Fibroblast of lung (primary cell): Measurements from ENCODE around the gene AATF. TPM values are rescaled to one million over a fixed set of nuclear protein-coding genes. Genes with fewer than 3 reads are reported as not detected.

ENCODE experiments used
- DNase-seq, 2 donors: peaks; one replicate each; pipeline versions ENCODE4 v3.0.0 to v3.0.0-alpha.2; 2010; ENCODE audit warnings: low read depth in 2 of 2
- H2AFZ ChIP-seq: 2 replicates; pipeline ENCODE4 v1.5.1; 2012; ENCODE audit warnings: low read length, control low read depth, inconsistent platforms
- H3K27ac ChIP-seq: 2 replicates; pipeline ENCODE4 v1.5.1; 2011; ENCODE audit warnings: low read length, control low read depth; ENCODE audit not compliant: insufficient read depth
- H3K27me3 ChIP-seq: 2 replicates; pipeline ENCODE4 v1.5.1; 2011; ENCODE audit warnings: mild to moderate bottlenecking, low read length; ENCODE audit not compliant: control insufficient read depth, insufficient read depth
- H3K36me3 ChIP-seq: 2 replicates; pipeline ENCODE4 v1.5.1; 2011; ENCODE audit warnings: low read length; ENCODE audit not compliant: control insufficient read depth, insufficient read depth
- H3K4me1 ChIP-seq: 2 replicates; pipeline ENCODE4 v1.5.1; 2011; ENCODE audit warnings: low read length; ENCODE audit not compliant: control insufficient read depth, insufficient read depth; ENCODE audit errors: extremely low read depth
- H3K4me2 ChIP-seq: 2 replicates; pipeline ENCODE4 v1.5.1; 2011; ENCODE audit warnings: low read length, control low read depth; ENCODE audit not compliant: insufficient read depth; ENCODE audit errors: extremely low read depth
- H3K4me3 ChIP-seq, 4 experiments: fragments of 200-600 bp in 1 of 4; sonication (generic) in 1 of 4; replicated peaks in 1 of 4; 2 replicates each; pipeline ENCODE4 v1.5.1; 2011 to 2016; ENCODE audit warnings: low read length in 4 of 4, low read depth in 3 of 4, mild to moderate bottlenecking in 3 of 4, control low read depth in 2 of 4, inconsistent platforms in 1 of 4, mixed read lengths in 1 of 4; ENCODE audit not compliant: insufficient read depth in 1 of 4; ENCODE audit errors: control extremely low read depth in 1 of 4
- H3K79me2 ChIP-seq: 2 replicates; pipeline ENCODE4 v1.5.1; 2012; ENCODE audit warnings: mild to moderate bottlenecking, low read length, inconsistent platforms; ENCODE audit not compliant: control insufficient read depth, insufficient read depth
- H3K9ac ChIP-seq: 2 replicates; pipeline ENCODE4 v1.5.1; 2011; ENCODE audit warnings: mild to moderate bottlenecking, low read length, control low read depth; ENCODE audit not compliant: insufficient read depth
- H3K9me3 ChIP-seq: 2 replicates; pipeline ENCODE4 v1.5.1; 2012; ENCODE audit warnings: low read depth, low read length; ENCODE audit not compliant: control insufficient read depth, insufficient read depth
- H4K20me1 ChIP-seq: 2 replicates; pipeline ENCODE4 v1.5.1; 2011; ENCODE audit warnings: low read length; ENCODE audit not compliant: control insufficient read depth, insufficient read depth; ENCODE audit errors: extremely low read depth
- CTCF ChIP-seq, 2 donors: IDR thresholded peaks in 1 of 2; conservative IDR thresholded peaks in 1 of 2; 1 replicate in 1 of 2; 2 replicates in 1 of 2; pipeline ENCODE4 v1.5.1; 2011 to 2012; ENCODE audit warnings: low read length in 2 of 2, control low read depth in 1 of 2, inconsistent platforms in 1 of 2, low read depth in 1 of 2, mild to moderate bottlenecking in 1 of 2
- EZH2 ChIP-seq: IDR thresholded peaks from 2 replicates; pipeline ENCODE4 v1.5.1; 2012; ENCODE audit warnings: low read length, control low read depth, mild to moderate bottlenecking; ENCODE audit errors: missing control alignments
- polyA plus RNA-seq, 2 donors: library from polyadenylated mRNA; depleted of rRNA in 1 of 2; stranded (reverse) in 1 of 2; unstranded in 1 of 2; fragments of >200 nt; gene quantifications; 2 replicates each; pipeline ENCODE4 v1.2.1, GENCODE V29; 2011 to 2012; ENCODE audit warnings: missing spikeins in 1 of 2
- total RNA-seq: library from RNA; depleted of rRNA; stranded (reverse); fragments of >200 nt; gene quantifications from 2 replicates; pipeline ENCODE4 v1.2.1, GENCODE V29; 2014

Gene AATF
- total and polyA plus RNA-seq, 2 donors (not counting 1 experiment from before 2014, with no cell fraction given) = 11.9 to 30.7 TPM

GRCh38 chr17:36926226-36926625, 22.5 kb upstream of the AATF start:
- H3K9ac ChIP-seq = no peak overlapping the region
- no peaks in the 10 kb centered on the region for H3K36me3 ChIP-seq
- H3K79me2 ChIP-seq = no peaks in the 10 kb centered on the region
- TF ChIP-seq EZH2 (no peak), CTCF (conservative IDR thresholded peaks at IDR 0.05 in 1 of 2, IDR thresholded peaks at IDR 0.05 in 1 of 2; ENCODE audit: low read depth in 1 of 2, low read length in 2 of 2) (no peak)
- no peaks in the 10 kb centered on the region for H3K9me3 ChIP-seq
- H2AFZ ChIP-seq = no peak overlapping the region
- peaks cover 48% of the 10 kb centered on the region for H3K27me3 ChIP-seq
- H4K20me1 ChIP-seq = no peaks in the 10 kb centered on the region
- no peak overlapping the region for H3K4me2 ChIP-seq
- H3K27ac ChIP-seq = no peak overlapping the region
- no peak overlapping the region for H3K4me3 ChIP-seq
- DNase-seq = no peak
- H3K4me1 ChIP-seq = no peaks in the 10 kb centered on the region

- no peak overlapping the region for H3K27ac ChIP-seq
- no peaks in the 10 kb centered on the region for H3K79me2 ChIP-seq
- no peak for DNase-seq
- peaks cover 53% of the 10 kb centered on the region for H3K27me3 ChIP-seq
- no peak overlapping the region for H3K9ac ChIP-seq
- no peaks in the 10 kb centered on the region for H3K9me3 ChIP-seq
- no peak overlapping the region for H3K4me3 ChIP-seq
- H3K4me1 ChIP-seq = no peaks in the 10 kb centered on the region
- no peak overlapping the region for H2AFZ ChIP-seq
- no peaks in the 10 kb centered on the region for H3K36me3 ChIP-seq
- H3K4me2 ChIP-seq = no peak overlapping the region
- TF ChIP-seq CTCF (conservative IDR thresholded peaks at IDR 0.05 in 1 of 2, IDR thresholded peaks at IDR 0.05 in 1 of 2; ENCODE audit: low read depth in 1 of 2, low read length in 2 of 2) (no peak), EZH2 (no peak)
- no peaks in the 10 kb centered on the region for H4K20me1 ChIP-seq
Observed at GRCh38 chr17:36926701-36927100, 22.1 kb upstream of the AATF start.

GRCh38 chr17:36928471-36929345, 20.0 kb upstream of the AATF start:
- TF ChIP-seq EZH2 (no peak), CTCF (conservative IDR thresholded peaks at IDR 0.05 in 1 of 2, IDR thresholded peaks at IDR 0.05 in 1 of 2; ENCODE audit: low read depth in 1 of 2, low read length in 2 of 2) (no peak)
- no peak overlapping the region for H3K27ac ChIP-seq

More at GRCh38 chr17:36928471-36929345, 20.0 kb upstream of the AATF start:
- DNase-seq = no peak
- Histone ChIP-seq H3K4me1 (no peaks in the 10 kb centered on the region), H3K9me3 (no peaks in the 10 kb centered on the region), H3K9ac (no peak overlapping the region), H3K4me2 (no peak overlapping the region), H2AFZ (no peak overlapping the region), H3K27me3 (peaks cover 72% of the 10 kb centered on the region), H4K20me1 (no peaks in the 10 kb centered on the region), H3K79me2 (no peaks in the 10 kb centered on the region), H3K4me3 (no peak overlapping the region), H3K36me3 (no peaks in the 10 kb centered on the region)
